Suprapubic skin (tissue), 3 donors: ENCODE measurements around the gene MALAT1.

Experiments
- CTCF ChIP-seq, 2 donors: fragments of 200-600 bp in 1 of 2; fragments of 450-650 bp in 1 of 2; sonication (generic) in 1 of 2; IDR thresholded peaks; one replicate each; pipeline ENCODE4 v1.5.1; 2016 to 2019; ENCODE audit warnings: antibody characterized with exemption in 2 of 2, mild to moderate bottlenecking in 1 of 2, moderate library complexity in 1 of 2
- POLR2A ChIP-seq, 2 donors: fragments of 450-650 bp; IDR thresholded peaks; one replicate each; pipeline ENCODE4 v1.6.1; 2017; ENCODE audit warnings: antibody characterized with exemption in 2 of 2, mild to moderate bottlenecking in 2 of 2, moderate library complexity in 2 of 2

GRCh38 chr11:65491163-65491465 is 7.7 kb upstream of the MALAT1 start:
- TF ChIP-seq POLR2A (IDR thresholded peaks at IDR 0.05) (no peak), CTCF (IDR thresholded peaks at IDR 0.05) (no peak)
